HepG2 (cell line): ENCODE measurements around the gene OGFOD3. TPM values are rescaled to one million over a fixed set of nuclear protein-coding genes. Genes with fewer than 3 reads are reported as not detected.

Experiments used
- CTCF ChIP-seq: sonication (generic); formaldehyde crosslinking; IDR thresholded peaks from 2 replicates; pipeline ENCODE4 v1.5.0; 2020; ENCODE audit warnings: mild to moderate bottlenecking, missing genetic modification reagents, moderate library complexity
- REPIN1 ChIP-seq: sonication (generic); formaldehyde crosslinking; IDR thresholded peaks from 2 replicates; pipeline ENCODE4 v1.8.0; 2022; ENCODE audit warnings: missing genetic modification reagents, low read depth, mild to moderate bottlenecking, borderline replicate concordance
- SNAPC4 ChIP-seq: sonication (generic); formaldehyde crosslinking; IDR thresholded peaks from 2 replicates; pipeline ENCODE4 v1.4.0; 2020; ENCODE audit warnings: mild to moderate bottlenecking, missing genetic modification reagents
- TFE3 ChIP-seq: IDR thresholded peaks from 2 replicates; pipeline ENCODE4 v1.6.1; 2016
- TRIM24 ChIP-seq: sonication (generic); formaldehyde crosslinking; IDR thresholded peaks from 2 replicates; pipeline ENCODE4 v1.8.0; 2022; ENCODE audit warnings: mild to moderate bottlenecking, missing genetic modification reagents
- ZNF160 ChIP-seq: sonication (generic); formaldehyde crosslinking; IDR thresholded peaks from 2 replicates; pipeline ENCODE4 v1.8.0; 2022; ENCODE audit warnings: mild to moderate bottlenecking, inconsistent platforms, missing genetic modification reagents
- ZNF496 ChIP-seq: sonication (generic); formaldehyde crosslinking; IDR thresholded peaks from 2 replicates; pipeline ENCODE4 v1.8.1; 2023; ENCODE audit warnings: mild to moderate bottlenecking, moderate library complexity, missing genetic modification reagents; ENCODE audit not compliant: insufficient replicate concordance
- ZNF501 ChIP-seq: sonication (generic); formaldehyde crosslinking; IDR thresholded peaks from 2 replicates; pipeline ENCODE4 v1.5.1; 2020; ENCODE audit warnings: mild to moderate bottlenecking, moderate library complexity, missing genetic modification reagents
- ZNF557 ChIP-seq: sonication (generic); formaldehyde crosslinking; IDR thresholded peaks from 2 replicates; pipeline ENCODE4 v1.4.0; 2020; ENCODE audit warnings: missing genetic modification reagents
- ZNF564 ChIP-seq: sonication (generic); formaldehyde crosslinking; IDR thresholded peaks from 2 replicates; pipeline ENCODE4 v1.8.1; 2023; ENCODE audit warnings: mild to moderate bottlenecking, missing genetic modification reagents
- polyA plus RNA-seq, 8 experiments: library from polyadenylated mRNA; depleted of rRNA in 3 of 8; stranded (reverse) in 7 of 8; unstranded in 1 of 8; fragments of >200 nt; fragmentation: Illumina TruSeq in 4 of 8; extraction: Trizol in 4 of 8; gene quantifications; 2 replicates each; pipeline versions ENCODE4 v1.2.1 to v1.2.3, GENCODE V29; 2011 to 2016; ENCODE audit warnings: low read depth in 4 of 8, missing spikeins in 1 of 8, mixed read lengths in 1 of 8; ENCODE audit not compliant: insufficient read depth in 1 of 8
- total RNA-seq, 5 experiments: library from RNA; depleted of rRNA; stranded (reverse); fragments of >200 nt; fragmentation: Illumina TruSeq; extraction: Trizol; gene quantifications; 2 replicates each; pipeline ENCODE4 v1.2.3, GENCODE V29; 2016; ENCODE audit warnings: low read depth in 1 of 5
- TF ChIP-seq, protein P1 (sequence below): sonication (generic); formaldehyde crosslinking; IDR thresholded peaks from 2 replicates; pipeline ENCODE4 v1.5.0; 2020; ENCODE audit warnings: mild to moderate bottlenecking, missing genetic modification reagents, borderline replicate concordance
- TF ChIP-seq, protein P2 (sequence below): sonication (generic); formaldehyde crosslinking; IDR thresholded peaks from 2 replicates; pipeline ENCODE4 v1.5.1; 2020; ENCODE audit warnings: missing genetic modification reagents, mild to moderate bottlenecking, borderline replicate concordance

Gene OGFOD3
- total and polyA plus RNA-seq, 2 of the 13 experiments (the other 11 are each of a cell fraction or from before 2014, with no cell fraction given) = 40.0 to 42.1 TPM

GRCh38 chr17:82388223-82388921 is 30.0 kb downstream of the OGFOD3 start (continued):
- TF ChIP-seq CTCF (peak; percentile 87), ZNF496 (CRISPR knock-in tag) (no peak), ZNF557 (CRISPR knock-in tag) (no peak), ZNF564 (0 out of 2 replicates have a peak, but pooled peaks have one; percentile 21), ZNF501 (peak; percentile 51; the same call in 1 of the 2 replicates), TFE3 (CRISPR knock-in tag) (peak; percentile 25; the same call in 1 of the 2 replicates), ZNF160 (CRISPR knock-in tag) (peak; percentile 24; the same call in 1 of the 2 replicates), REPIN1 (0 out of 2 replicates have a peak, but pooled peaks have one; percentile 54), SNAPC4 (CRISPR knock-in tag) (no peak), TRIM24 (CRISPR knock-in tag) (no peak)
- TF ChIP-seq, protein P1, sequence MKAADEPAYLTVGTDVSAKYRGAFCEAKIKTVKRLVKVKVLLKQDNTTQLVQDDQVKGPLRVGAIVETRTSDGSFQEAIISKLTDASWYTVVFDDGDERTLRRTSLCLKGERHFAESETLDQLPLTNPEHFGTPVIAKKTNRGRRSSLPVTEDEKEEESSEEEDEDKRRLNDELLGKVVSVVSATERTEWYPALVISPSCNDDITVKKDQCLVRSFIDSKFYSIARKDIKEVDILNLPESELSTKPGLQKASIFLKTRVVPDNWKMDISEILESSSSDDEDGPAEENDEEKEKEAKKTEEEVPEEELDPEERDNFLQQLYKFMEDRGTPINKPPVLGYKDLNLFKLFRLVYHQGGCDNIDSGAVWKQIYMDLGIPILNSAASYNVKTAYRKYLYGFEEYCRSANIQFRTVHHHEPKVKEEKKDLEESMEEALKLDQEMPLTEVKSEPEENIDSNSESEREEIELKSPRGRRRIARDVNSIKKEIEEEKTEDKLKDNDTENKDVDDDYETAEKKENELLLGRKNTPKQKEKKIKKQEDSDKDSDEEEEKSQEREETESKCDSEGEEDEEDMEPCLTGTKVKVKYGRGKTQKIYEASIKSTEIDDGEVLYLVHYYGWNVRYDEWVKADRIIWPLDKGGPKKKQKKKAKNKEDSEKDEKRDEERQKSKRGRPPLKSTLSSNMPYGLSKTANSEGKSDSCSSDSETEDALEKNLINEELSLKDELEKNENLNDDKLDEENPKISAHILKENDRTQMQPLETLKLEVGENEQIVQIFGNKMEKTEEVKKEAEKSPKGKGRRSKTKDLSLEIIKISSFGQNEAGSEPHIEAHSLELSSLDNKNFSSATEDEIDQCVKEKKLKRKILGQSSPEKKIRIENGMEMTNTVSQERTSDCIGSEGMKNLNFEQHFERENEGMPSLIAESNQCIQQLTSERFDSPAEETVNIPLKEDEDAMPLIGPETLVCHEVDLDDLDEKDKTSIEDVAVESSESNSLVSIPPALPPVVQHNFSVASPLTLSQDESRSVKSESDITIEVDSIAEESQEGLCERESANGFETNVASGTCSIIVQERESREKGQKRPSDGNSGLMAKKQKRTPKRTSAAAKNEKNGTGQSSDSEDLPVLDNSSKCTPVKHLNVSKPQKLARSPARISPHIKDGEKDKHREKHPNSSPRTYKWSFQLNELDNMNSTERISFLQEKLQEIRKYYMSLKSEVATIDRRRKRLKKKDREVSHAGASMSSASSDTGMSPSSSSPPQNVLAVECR = peak; percentile 71
- TF ChIP-seq, protein P2, sequence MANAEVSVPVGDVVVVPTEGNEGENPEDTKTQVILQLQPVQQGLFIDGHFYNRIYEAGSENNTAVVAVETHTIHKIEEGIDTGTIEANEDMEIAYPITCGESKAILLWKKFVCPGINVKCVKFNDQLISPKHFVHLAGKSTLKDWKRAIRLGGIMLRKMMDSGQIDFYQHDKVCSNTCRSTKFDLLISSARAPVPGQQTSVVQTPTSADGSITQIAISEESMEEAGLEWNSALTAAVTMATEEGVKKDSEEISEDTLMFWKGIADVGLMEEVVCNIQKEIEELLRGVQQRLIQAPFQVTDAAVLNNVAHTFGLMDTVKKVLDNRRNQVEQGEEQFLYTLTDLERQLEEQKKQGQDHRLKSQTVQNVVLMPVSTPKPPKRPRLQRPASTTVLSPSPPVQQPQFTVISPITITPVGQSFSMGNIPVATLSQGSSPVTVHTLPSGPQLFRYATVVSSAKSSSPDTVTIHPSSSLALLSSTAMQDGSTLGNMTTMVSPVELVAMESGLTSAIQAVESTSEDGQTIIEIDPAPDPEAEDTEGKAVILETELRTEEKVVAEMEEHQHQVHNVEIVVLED (CRISPR knock-in tag) = no peak
